Activated CD4-positive, alpha-beta T cell treated with anti-CD3 and anti-CD28 coated beads for 36 hours (primary cell): Measurements from ENCODE around the gene HOXC10. TPM values are rescaled to one million over a fixed set of nuclear protein-coding genes. Genes with fewer than 3 reads are reported as not detected.
A peak's percentile ranks its signal among the peaks of the same experiment; 100 is the strongest.

Experiments
- ATAC-seq: fragments of 200-7000 bp; cut with Tn5 transposase; one replicate; pipeline ENCODE4 v1.10.0; 2021; ENCODE audit warnings: mild to moderate bottlenecking, moderate library complexity
- CTCF ChIA-PET: fragments of 350-600 bp; sonication (Branson Sonifier 250); formaldehyde crosslinking; loops from one replicate; lab custom pipeline; 2021; ENCODE audit warnings: antibody characterized with exemption; lab: Charles Lee
- POLR2A ChIA-PET: fragments of 350-600 bp; sonication (Branson Sonifier 250); formaldehyde crosslinking; loops from one replicate; lab custom pipeline; 2021; ENCODE audit warnings: antibody characterized with exemption, inconsistent platforms; lab: Charles Lee
- DNase-seq: peaks from one replicate; pipeline ENCODE4 v3.0.0-alpha.2; 2020
- H3K27ac Mint-ChIP-seq: one replicate; pipeline ENCODE4 v1.8.0; 2021; ENCODE audit warnings: mixed read lengths
- H3K27me3 Mint-ChIP-seq: one replicate; pipeline ENCODE4 v1.8.0; 2021; ENCODE audit warnings: mixed read lengths
- H3K36me3 Mint-ChIP-seq: one replicate; pipeline ENCODE4 v1.8.0; 2021; ENCODE audit warnings: low read depth, mixed read lengths
- H3K4me1 Mint-ChIP-seq: one replicate; pipeline ENCODE4 v1.8.0; 2021; ENCODE audit warnings: mixed read lengths
- H3K4me3 Mint-ChIP-seq: one replicate; pipeline ENCODE4 v1.8.0; 2021; ENCODE audit warnings: mild to moderate bottlenecking, moderate library complexity, mixed read lengths
- H3K9me3 Mint-ChIP-seq: one replicate; pipeline ENCODE4 v1.8.0; 2021; ENCODE audit warnings: low read depth, mixed read lengths
- intact Hi-C, 2 experiments: fragments of 100-400 bp; cut with DNase I in 1 of 2; cut with micrococcal nuclease in 1 of 2; formaldehyde crosslinking; loops; one replicate each; pipeline versions ENCODE4 v1.14.2 to v1.15.1; 2022 to 2024; cut with DNase I, micrococcal nuclease
- total RNA-seq, 2 experiments: library from RNA; stranded (reverse); gene quantifications; one replicate each; pipeline ENCODE4 v1.2.3, GENCODE V29; 2021

HOXC10 gene
- total RNA-seq, 2 experiments from 2014 or later: not detected

DNA sequence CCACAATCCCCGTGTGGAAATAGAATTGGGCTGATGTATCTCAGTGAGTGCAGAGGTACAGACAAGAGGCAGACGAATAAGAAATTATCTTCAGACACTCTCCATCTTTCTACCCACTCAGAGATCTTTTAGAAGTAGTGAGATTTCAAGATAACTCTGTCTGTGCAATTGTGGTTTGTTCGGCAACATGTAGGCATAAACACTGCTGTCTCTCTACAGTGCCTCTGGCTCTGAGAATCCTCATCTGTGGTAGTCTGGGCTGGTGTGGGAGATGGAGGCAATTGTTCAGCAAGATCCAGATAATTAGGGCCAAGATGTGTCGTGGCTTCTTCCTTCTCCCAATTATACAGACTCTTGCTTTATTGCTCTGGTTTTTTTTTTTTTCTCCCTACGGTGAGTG, 43.2 kb upstream of the HOXC10 start:
- peaks cover 2% of the 10 kb centered on the region for H3K4me1 Mint-ChIP-seq
- H3K27me3 Mint-ChIP-seq: peaks cover 80% of the 10 kb centered on the region
- H3K27ac Mint-ChIP-seq: no peak overlapping the region
- DNase-seq (no peak), ATAC-seq (no peak)
- intact Hi-C loops: no loop called here
- H3K36me3 Mint-ChIP-seq: no peaks in the 10 kb centered on the region
- no peaks in the 10 kb centered on the region for H3K9me3 Mint-ChIP-seq
- POLR2A ChIA-PET: no interaction called here
- CTCF ChIA-PET: interaction anchor here (0.6 to 2.9 kb wide), 2 partner anchors 11 to 247 kb away, joined by 3 to 14 read pairs; no protein-coding TSS in a partner anchor
- no peak overlapping the region for H3K4me3 Mint-ChIP-seq

DNA sequence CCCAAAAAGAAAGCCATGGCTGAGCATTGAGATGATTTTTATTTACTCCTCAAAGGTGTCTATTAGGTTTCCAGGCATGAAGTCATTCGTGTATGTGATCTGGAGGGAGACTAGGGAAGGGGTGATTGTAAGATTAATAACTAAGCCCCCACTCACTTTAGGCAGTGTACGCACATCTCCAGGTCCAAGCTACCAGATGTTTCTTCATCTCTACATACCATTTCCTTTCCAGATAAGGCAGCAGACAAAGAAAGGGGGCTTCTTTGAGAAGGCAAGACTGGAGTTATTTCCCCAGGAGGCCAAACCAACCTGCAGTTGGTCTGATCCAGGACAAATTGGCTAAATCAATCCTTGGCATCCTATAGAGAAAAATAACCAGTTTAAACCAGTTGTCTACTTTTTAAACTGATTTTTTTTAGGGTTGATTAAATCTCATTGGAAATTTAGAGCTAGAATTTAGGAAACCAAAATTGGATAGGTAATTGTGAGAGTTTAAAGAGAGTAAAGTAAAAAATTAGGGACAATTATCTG, 42.4 kb upstream of the HOXC10 start:
- H3K9me3 Mint-ChIP-seq: no peaks in the 10 kb centered on the region
- H3K4me3 Mint-ChIP-seq: no peak overlapping the region
- no peak for ATAC-seq
- intact Hi-C loops: no loop called here
- H3K27me3 Mint-ChIP-seq: peaks cover 77% of the 10 kb centered on the region
- H3K4me1 Mint-ChIP-seq: peaks cover 2% of the 10 kb centered on the region
- no peak for DNase-seq
- no peak overlapping the region for H3K27ac Mint-ChIP-seq
- H3K36me3 Mint-ChIP-seq: no peaks in the 10 kb centered on the region
- ChIA-PET POLR2A (no interaction called here), CTCF (interaction anchor here (2.9 kb wide), 1 partner anchor 10 kb away, joined by 14 read pairs; no protein-coding TSS in a partner anchor)

DNA sequence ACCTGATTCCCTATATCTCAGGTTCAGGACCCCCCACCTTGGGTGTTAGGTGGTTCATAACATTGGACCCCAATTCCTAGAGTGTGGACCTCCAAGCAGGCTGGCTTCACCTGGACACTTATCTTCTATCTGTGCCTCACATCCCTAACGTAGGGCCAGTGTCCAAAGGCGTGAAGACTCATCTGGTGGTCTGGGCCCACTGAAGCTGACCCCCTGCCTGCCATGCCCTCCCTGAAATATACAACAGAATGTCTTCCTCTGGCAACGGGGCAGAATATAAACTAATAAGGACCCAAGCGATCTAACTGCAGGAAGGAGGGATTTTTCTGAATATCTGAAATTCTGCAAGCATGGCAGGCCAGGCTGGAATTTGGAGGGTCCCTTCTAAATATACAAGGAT, 40.7 kb upstream of the HOXC10 start:
- CTCF ChIA-PET: no interaction called here
- H3K4me3 Mint-ChIP-seq: no peak overlapping the region

DNA sequence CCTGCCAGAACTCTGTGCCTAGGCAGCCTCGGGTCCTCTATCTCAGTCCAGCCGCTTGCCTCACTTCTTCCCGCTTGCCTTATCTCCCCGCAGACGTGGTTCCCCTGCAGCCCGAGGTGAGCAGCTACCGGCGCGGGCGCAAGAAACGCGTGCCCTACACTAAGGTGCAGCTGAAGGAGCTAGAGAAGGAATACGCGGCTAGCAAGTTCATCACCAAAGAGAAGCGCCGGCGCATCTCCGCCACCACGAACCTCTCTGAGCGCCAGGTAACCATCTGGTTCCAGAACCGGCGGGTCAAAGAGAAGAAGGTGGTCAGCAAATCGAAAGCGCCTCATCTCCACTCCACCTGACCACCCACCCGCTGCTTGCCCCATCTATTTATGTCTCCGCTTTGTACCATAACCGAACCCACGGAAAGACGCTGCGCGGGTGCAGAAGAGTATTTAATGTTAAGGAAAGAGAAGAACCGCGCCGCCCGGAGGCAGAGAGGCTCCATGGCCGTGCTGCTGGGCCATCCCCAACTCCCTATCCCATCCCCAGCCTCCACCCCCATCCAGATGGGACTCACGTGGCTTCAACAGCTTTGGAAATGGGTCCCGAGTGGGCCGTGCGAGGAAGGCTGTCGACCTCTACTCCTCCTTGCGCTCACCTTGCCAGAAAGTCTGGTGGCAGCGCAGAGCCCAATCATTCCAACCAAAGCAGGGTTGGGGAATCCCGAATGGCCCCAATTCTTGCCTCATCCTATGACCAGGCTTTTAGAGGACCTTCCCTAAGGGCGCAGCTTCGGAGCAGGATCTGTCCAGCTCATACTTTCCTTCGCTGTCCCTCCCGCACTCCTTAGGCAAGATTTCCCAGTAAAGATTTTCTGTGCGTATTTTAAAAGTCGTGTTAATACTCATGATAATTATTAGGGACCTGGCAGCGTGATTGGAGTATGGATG, 39.8 kb upstream of the HOXC10 start:
- DNase-seq: no peak
- no peak for ATAC-seq
- H3K9me3 Mint-ChIP-seq: no peaks in the 10 kb centered on the region
- no peak overlapping the region for H3K4me3 Mint-ChIP-seq
- no peaks in the 10 kb centered on the region for H3K36me3 Mint-ChIP-seq
- H3K4me1 Mint-ChIP-seq: no peaks in the 10 kb centered on the region
- ChIA-PET CTCF (interaction anchor here (1.5 kb wide), 1 partner anchor 9 kb away, joined by 3 read pairs; no protein-coding TSS in a partner anchor), POLR2A (no interaction called here)
- H3K27me3 Mint-ChIP-seq: peaks cover 84% of the 10 kb centered on the region
- intact Hi-C loops: no loop called here
- H3K27ac Mint-ChIP-seq: no peak overlapping the region

More for the DNA sequence above, 40.7 kb upstream of the HOXC10 start:
- Mint-ChIP-seq H3K27me3 (peaks cover 80% of the 10 kb centered on the region), H3K4me1 (no peaks in the 10 kb centered on the region), H3K27ac (no peak overlapping the region), H3K9me3 (no peaks in the 10 kb centered on the region), H3K36me3 (no peaks in the 10 kb centered on the region)
- no peak for DNase-seq
- intact Hi-C loops: no loop called here
- ATAC-seq: no peak
- POLR2A ChIA-PET: no interaction called here

DNA sequence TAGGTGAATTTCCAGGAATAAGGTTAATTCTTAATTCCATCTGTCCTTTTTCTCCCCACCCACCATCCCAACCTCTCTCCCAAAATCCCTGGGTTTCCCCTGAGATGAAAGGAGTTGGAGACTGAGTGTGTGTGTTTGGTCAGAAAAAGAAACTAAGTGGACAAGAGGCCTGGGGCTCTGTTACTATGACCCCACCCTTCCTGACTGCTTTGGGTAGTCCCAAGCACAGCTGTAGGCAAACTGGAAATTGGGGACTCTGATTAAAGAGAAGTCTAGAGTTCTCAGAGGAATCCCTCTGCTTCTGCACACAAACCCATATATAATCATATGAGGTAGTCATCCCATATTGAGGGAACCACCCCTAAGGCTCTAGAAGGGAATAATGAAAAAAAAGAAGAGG, 37.2 kb upstream of the HOXC10 start:
- no peaks in the 10 kb centered on the region for H3K36me3 Mint-ChIP-seq
- no peak for DNase-seq
- POLR2A ChIA-PET: no interaction called here
- CTCF ChIA-PET: no interaction called here
- intact Hi-C loops: no loop called here
- H3K27me3 Mint-ChIP-seq: peaks cover 89% of the 10 kb centered on the region
- H3K27ac Mint-ChIP-seq: no peak overlapping the region
- peaks cover 3% of the 10 kb centered on the region for H3K4me1 Mint-ChIP-seq
- no peak for ATAC-seq
- no peaks in the 10 kb centered on the region for H3K9me3 Mint-ChIP-seq
- H3K4me3 Mint-ChIP-seq: no peak overlapping the region

DNA sequence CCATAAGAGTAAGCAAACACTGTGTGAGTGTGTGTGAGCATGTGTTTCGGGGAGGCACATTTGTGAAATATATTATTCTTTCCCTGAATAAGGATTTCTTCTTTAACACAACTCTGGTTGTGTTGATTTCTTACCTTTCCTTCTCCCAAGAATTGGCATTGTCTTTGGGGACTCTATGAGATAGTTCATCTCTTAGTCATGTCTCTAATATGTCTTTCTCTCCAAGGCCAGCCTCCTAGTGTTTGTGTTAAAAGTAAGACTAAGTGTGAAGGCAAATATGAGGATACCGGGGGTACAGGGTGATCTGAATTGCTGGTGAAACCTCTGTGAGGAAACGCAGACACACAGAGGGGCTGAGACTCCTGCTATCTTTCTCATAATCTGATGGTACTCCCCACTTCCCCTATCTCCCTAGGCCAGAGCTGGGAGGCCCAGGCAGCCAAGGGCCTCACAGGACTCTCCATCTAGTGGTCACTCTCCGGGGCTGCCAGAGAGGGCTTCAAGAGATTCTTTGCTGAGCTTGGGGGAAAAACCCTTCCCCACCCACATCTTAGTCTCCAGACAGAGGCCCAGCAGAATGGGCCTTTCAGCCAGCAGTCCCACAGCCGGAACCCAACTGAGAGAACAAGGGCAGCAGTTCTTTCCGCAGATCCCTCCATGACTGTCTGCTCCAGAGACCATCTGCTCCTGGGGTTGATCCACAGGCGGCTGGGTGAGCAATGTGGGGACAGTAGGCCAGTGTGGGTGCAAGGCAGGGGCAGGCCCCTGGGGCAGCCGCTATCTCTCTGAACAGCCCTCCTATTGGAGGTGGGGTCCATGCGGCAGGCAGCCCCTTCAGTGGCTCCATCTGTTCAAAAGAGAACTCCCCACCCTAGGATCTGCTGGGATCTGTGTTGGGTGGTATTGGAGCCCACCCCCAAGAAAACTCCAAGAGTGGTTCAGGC, 36.0 kb upstream of the HOXC10 start:
- no peaks in the 10 kb centered on the region for H3K36me3 Mint-ChIP-seq
- intact Hi-C loops: no loop called here
- peaks cover 89% of the 10 kb centered on the region for H3K27me3 Mint-ChIP-seq
- no peak overlapping the region for H3K4me3 Mint-ChIP-seq
- DNase-seq: no peak
- H3K9me3 Mint-ChIP-seq: no peaks in the 10 kb centered on the region
- CTCF ChIA-PET: no interaction called here
- ATAC-seq: no peak
- no peak overlapping the region for H3K27ac Mint-ChIP-seq
- POLR2A ChIA-PET: no interaction called here
- H3K4me1 Mint-ChIP-seq: peaks cover 6% of the 10 kb centered on the region

DNA sequence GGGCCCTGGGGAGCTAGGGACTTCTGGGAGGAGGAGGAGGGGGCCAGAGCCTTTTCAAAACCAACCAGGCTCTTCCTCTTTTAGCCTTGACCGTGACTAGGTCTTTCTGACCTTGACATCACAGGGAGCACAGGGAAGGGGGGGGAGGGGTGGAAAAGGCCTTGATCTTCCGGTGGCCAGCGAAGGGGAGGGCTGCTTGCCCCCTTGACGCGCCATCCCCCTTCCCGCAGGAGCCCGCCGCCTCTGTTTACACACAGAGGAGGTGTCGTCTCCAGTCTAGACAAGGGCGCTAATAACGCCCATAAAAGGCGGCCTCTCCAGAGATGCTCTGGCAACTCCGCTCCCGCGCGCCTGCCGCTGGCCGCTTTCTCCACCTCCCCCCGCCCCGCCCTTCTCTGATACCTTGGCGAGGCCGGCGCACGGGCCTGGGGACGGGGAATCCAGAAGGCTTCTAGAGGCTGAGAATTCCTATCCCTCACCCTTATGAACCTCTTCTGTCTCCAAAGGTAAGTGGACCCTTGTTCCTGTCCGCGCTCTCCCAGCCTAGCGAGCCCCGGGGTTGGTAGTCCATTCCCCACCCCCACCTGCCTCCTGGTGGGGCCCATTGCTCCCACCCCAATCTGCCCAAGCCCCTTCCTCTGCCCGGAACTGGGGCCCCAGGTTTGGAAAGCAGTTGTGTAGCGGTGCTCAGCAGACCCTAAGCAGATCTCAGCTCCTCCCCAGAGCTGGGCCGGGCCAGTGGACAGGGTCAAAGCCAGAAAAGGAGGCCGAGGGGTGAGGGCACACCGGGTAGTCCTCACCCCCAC, 35.1 kb upstream of the HOXC10 start:
- DNase-seq: no peak
- no peaks in the 10 kb centered on the region for H3K36me3 Mint-ChIP-seq
- CTCF ChIA-PET: no interaction called here
- intact Hi-C loops: loop anchor here (2.0 to 5.0 kb wide), 3 partner anchors 13 to 47 kb away; no protein-coding TSS in a partner anchor
- no peak overlapping the region for H3K27ac Mint-ChIP-seq
- POLR2A ChIA-PET: no interaction called here
- ATAC-seq: no peak
- H3K27me3 Mint-ChIP-seq: peaks cover 88% of the 10 kb centered on the region
- H3K4me1 Mint-ChIP-seq: peaks cover 6% of the 10 kb centered on the region
- no peaks in the 10 kb centered on the region for H3K9me3 Mint-ChIP-seq
- H3K4me3 Mint-ChIP-seq: no peak overlapping the region

DNA sequence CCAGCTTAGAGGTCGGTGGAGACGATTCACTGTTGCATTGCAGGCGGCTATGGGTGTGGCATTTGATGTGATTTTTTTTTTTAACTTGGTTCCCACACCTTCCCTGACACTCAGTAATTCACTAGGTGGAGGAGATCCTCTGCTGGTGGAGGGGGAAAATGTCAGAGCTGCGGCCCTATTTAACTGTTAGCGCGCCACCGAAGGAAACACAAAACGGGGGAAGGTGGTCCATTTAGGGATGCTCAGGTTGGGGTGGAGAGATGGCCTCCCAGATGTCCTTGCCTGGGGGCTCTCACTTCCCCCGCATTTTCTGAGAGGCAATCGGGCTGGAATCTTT, 34.5 kb upstream of the HOXC10 start:
- Mint-ChIP-seq H3K36me3 (no peaks in the 10 kb centered on the region), H3K4me1 (peaks cover 6% of the 10 kb centered on the region), H3K27me3 (peaks cover 84% of the 10 kb centered on the region), H3K9me3 (no peaks in the 10 kb centered on the region), H3K4me3 (no peak overlapping the region), H3K27ac (no peak overlapping the region)
- ChIA-PET CTCF (no interaction called here), POLR2A (no interaction called here)
- ATAC-seq (peak; percentile 36), DNase-seq (no peak)
- intact Hi-C loops: loop anchor here (2.0 to 5.0 kb wide), 3 partner anchors 14 to 47 kb away; no protein-coding TSS in a partner anchor

DNA sequence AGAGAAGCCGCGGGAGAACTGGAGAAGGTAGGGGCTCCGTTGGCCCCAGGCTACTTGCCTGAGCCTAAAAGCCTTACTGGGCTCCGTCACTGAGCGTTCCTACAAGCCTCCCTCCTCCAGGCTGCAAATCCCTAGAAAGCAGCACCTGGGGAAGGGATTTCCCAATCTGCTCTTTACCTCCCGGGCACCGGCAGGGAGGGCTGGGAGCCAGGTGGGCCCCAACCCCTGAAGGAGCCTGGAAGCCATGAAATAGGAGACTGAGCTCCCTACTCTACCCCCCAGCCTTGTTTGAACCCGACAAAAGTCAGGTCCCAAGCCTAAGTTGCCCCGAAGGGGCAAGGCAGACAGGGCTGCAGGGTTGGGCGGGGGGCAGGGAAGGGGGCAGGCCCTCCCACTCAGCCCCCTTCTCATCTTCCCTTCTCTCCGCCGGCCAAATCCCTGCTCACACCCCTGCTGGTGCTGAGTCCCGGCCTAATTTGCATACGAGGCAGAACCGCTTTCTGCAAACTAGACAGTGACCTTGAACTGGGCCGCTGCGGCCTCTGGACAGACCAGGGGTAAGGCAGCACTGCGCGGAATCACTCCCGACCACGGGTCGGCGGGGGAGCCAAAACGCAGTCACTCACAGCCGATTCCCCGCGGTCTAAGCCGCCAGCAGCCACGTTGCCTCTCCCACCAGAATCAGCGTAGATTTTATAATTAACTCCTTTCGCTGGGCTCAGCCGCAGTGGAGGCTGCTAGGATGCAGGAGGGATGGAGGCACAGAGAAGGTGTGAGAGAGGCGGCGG, 34.0 kb upstream of the HOXC10 start:
- CTCF ChIA-PET: interaction anchor here (1.0 kb wide), 1 partner anchor 55 kb away, joined by 3 read pairs; no protein-coding TSS in a partner anchor
- Mint-ChIP-seq H3K36me3 (no peaks in the 10 kb centered on the region), H3K4me3 (no peak overlapping the region), H3K27me3 (peaks cover 82% of the 10 kb centered on the region), H3K4me1 (peaks cover 9% of the 10 kb centered on the region), H3K9me3 (no peaks in the 10 kb centered on the region), H3K27ac (no peak overlapping the region)
- ATAC-seq (no peak), DNase-seq (no peak)
- POLR2A ChIA-PET: no interaction called here
- intact Hi-C loops: loop anchor here (2.0 to 5.0 kb wide), 3 partner anchors 14 to 46 kb away; no protein-coding TSS in a partner anchor
